Astrocyte (in vitro differentiated cells and primary cell): ENCODE data around the gene GALT. TPM values are rescaled to one million over a fixed set of nuclear protein-coding genes. Genes with fewer than 3 reads are reported as not detected.

ENCODE experiments used
- DNase-seq: peaks from one replicate; pipeline ENCODE4 v3.0.0-alpha.2; 2010; ENCODE audit warnings: low read depth
- FAIRE-seq: peaks from 2 replicates; lab custom pipeline; 2011; peaks lifted over from hg19 to GRCh38; lab: Jason Lieb, UNC
- H2AFZ ChIP-seq: 2 replicates; pipeline ENCODE4 v1.6.0; 2012; ENCODE audit warnings: low read depth, low read length, inconsistent platforms
- H3K27ac ChIP-seq: 2 replicates; pipeline ENCODE4 v1.5.1; 2011; ENCODE audit warnings: low read depth, low read length, inconsistent platforms
- H3K27me3 ChIP-seq: 2 replicates; pipeline ENCODE4 v1.6.0; 2011; ENCODE audit warnings: low read length, inconsistent platforms; ENCODE audit not compliant: insufficient read depth
- H3K36me3 ChIP-seq: 2 replicates; pipeline ENCODE4 v1.5.1; 2011; ENCODE audit warnings: low read length, inconsistent platforms; ENCODE audit not compliant: insufficient read depth
- H3K4me1 ChIP-seq: 2 replicates; pipeline ENCODE4 v1.5.1; 2011; ENCODE audit warnings: low read length, inconsistent platforms; ENCODE audit not compliant: insufficient read depth
- H3K4me2 ChIP-seq: 2 replicates; pipeline ENCODE4 v1.6.0; 2012; ENCODE audit warnings: low read length, inconsistent platforms
- H3K4me3 ChIP-seq: 2 replicates; pipeline ENCODE4 v1.5.1; 2011; ENCODE audit warnings: low read depth, mild to moderate bottlenecking, low read length, inconsistent platforms; ENCODE audit not compliant: insufficient read depth
- H3K79me2 ChIP-seq: 2 replicates; pipeline ENCODE4 v1.6.0; 2012; ENCODE audit warnings: mild to moderate bottlenecking, low read length, inconsistent platforms; ENCODE audit not compliant: insufficient read depth
- H3K9ac ChIP-seq: 2 replicates; pipeline ENCODE4 v1.6.0; 2012; ENCODE audit warnings: mild to moderate bottlenecking, low read length, inconsistent platforms
- H3K9me3 ChIP-seq: 2 replicates; pipeline ENCODE4 v1.5.1; 2012; ENCODE audit warnings: low read depth, mild to moderate bottlenecking, low read length, inconsistent platforms; ENCODE audit not compliant: insufficient read depth
- H4K20me1 ChIP-seq: 2 replicates; pipeline ENCODE4 v1.6.0; 2012; ENCODE audit warnings: low read length, inconsistent platforms; ENCODE audit not compliant: insufficient read depth
- H3K27ac Mint-ChIP-seq: one replicate; pipeline ENCODE4 v1.8.0; 2021; ENCODE audit warnings: mild to moderate bottlenecking, mixed read lengths; ENCODE audit not compliant: unreplicated experiment
- H3K27me3 Mint-ChIP-seq: one replicate; pipeline ENCODE4 v1.8.0; 2021; ENCODE audit warnings: low read depth, mixed read lengths; ENCODE audit not compliant: unreplicated experiment
- H3K36me3 Mint-ChIP-seq: one replicate; pipeline ENCODE4 v1.8.0; 2021; ENCODE audit warnings: low read depth, mixed read lengths; ENCODE audit not compliant: unreplicated experiment
- H3K4me1 Mint-ChIP-seq: one replicate; pipeline ENCODE4 v1.8.0; 2021; ENCODE audit warnings: low read depth, mixed read lengths; ENCODE audit not compliant: unreplicated experiment
- H3K4me3 Mint-ChIP-seq: one replicate; pipeline ENCODE4 v1.8.0; 2021; ENCODE audit warnings: mild to moderate bottlenecking, moderate library complexity, mixed read lengths; ENCODE audit not compliant: unreplicated experiment
- H3K9me3 Mint-ChIP-seq: one replicate; pipeline ENCODE4 v1.8.0; 2021; ENCODE audit warnings: mild to moderate bottlenecking, mixed read lengths; ENCODE audit not compliant: unreplicated experiment
- CTCF ChIP-seq: IDR thresholded peaks from 2 replicates; pipeline ENCODE4 v1.5.1; 2011; ENCODE audit warnings: low read depth, mild to moderate bottlenecking, inconsistent platforms, low read length, moderate library complexity; ENCODE audit not compliant: insufficient read depth
- EZH2 ChIP-seq: IDR thresholded peaks from 2 replicates; pipeline ENCODE4 v1.6.1; 2012; ENCODE audit warnings: mild to moderate bottlenecking, low read length, inconsistent platforms; ENCODE audit not compliant: insufficient read depth
- total RNA-seq: library from RNA; stranded (reverse); gene quantifications from 2 replicates; pipeline ENCODE4 v1.2.1, GENCODE V29; 2021

The GALT gene
- total RNA-seq, 1 donor from 2014 or later = 30.7 TPM

- no peak overlapping the region for H2AFZ ChIP-seq
- peaks cover 21% of the 10 kb centered on the region for H4K20me1 ChIP-seq
- H3K4me1 ChIP-seq = peaks cover 4% of the 10 kb centered on the region
- Mint-ChIP-seq H3K4me1 (no peaks in the 10 kb centered on the region), H3K9me3 (peaks cover 5% of the 10 kb centered on the region), H3K4me3 (no peak overlapping the region), H3K27ac (no peak overlapping the region), H3K36me3 (peaks cover 24% of the 10 kb centered on the region), H3K27me3 (no peaks in the 10 kb centered on the region)
- no peak overlapping the region for H3K4me3 ChIP-seq
- no peak overlapping the region for H3K9ac ChIP-seq
- no peaks in the 10 kb centered on the region for H3K9me3 ChIP-seq
- no peaks in the 10 kb centered on the region for H3K36me3 ChIP-seq
- no peak overlapping the region for H3K4me2 ChIP-seq
- no peak for TF ChIP-seq EZH2
- no peak for TF ChIP-seq CTCF
- H3K27ac ChIP-seq = no peak overlapping the region
- FAIRE-seq (peak; percentile 29), DNase-seq (no peak)
- H3K27me3 ChIP-seq = no peaks in the 10 kb centered on the region
- H3K79me2 ChIP-seq = peaks cover 11% of the 10 kb centered on the region
These were observed 24.8 kb downstream of the GALT start for GRCh38 chr9:34671307-34671706.

DNA sequence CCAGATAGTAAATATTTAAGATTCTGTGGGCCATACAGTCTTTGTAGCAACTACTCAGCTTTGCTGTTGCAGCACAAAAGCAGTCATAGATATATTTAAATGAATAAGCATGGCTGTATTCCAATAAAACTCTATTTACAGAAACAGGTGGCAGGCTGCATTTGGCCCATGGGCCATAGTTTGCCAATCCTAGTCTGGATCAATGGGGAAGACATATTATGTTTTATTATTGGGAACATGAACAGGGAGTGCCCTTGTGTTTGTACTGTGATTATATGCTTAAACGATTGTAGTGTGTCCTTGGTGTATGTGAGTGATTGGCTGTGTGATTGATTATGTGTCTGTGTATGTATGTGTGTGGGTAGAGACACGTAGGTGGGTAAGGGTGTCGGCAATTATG, 28.0 kb downstream of the GALT start:
- H3K27me3 Mint-ChIP-seq = no peaks in the 10 kb centered on the region

More for the DNA sequence above, 28.0 kb downstream of the GALT start:
- no peak for DNase-seq
- FAIRE-seq = no peak
- H3K9me3 Mint-ChIP-seq = peaks cover 2% of the 10 kb centered on the region
- TF ChIP-seq CTCF = no peak
- TF ChIP-seq EZH2 = no peak
- Histone ChIP-seq H3K9ac (no peak overlapping the region), H3K4me3 (no peak overlapping the region), H3K27me3 (no peaks in the 10 kb centered on the region), H3K27ac (no peak overlapping the region), H4K20me1 (peaks cover 4% of the 10 kb centered on the region), H2AFZ (no peak overlapping the region), H3K4me2 (no peak overlapping the region), H3K36me3 (no peaks in the 10 kb centered on the region), H3K79me2 (no peaks in the 10 kb centered on the region), H3K9me3 (no peaks in the 10 kb centered on the region), H3K4me1 (no peaks in the 10 kb centered on the region)
- H3K4me3 Mint-ChIP-seq = no peak overlapping the region
- H3K4me1 Mint-ChIP-seq = no peaks in the 10 kb centered on the region
- no peak overlapping the region for H3K27ac Mint-ChIP-seq
- H3K36me3 Mint-ChIP-seq = peaks cover 15% of the 10 kb centered on the region
